NCI-H510A treated with DMSO at 0.1 percent for 48 hours (cell line): Measurements from ENCODE around the gene LRPPRC.

ENCODE experiments used
- DNase-seq: peaks from one replicate; lab custom pipeline; 2025; lab: John Stamatoyannopoulos, UW

Gene LRPPRC

DNA sequence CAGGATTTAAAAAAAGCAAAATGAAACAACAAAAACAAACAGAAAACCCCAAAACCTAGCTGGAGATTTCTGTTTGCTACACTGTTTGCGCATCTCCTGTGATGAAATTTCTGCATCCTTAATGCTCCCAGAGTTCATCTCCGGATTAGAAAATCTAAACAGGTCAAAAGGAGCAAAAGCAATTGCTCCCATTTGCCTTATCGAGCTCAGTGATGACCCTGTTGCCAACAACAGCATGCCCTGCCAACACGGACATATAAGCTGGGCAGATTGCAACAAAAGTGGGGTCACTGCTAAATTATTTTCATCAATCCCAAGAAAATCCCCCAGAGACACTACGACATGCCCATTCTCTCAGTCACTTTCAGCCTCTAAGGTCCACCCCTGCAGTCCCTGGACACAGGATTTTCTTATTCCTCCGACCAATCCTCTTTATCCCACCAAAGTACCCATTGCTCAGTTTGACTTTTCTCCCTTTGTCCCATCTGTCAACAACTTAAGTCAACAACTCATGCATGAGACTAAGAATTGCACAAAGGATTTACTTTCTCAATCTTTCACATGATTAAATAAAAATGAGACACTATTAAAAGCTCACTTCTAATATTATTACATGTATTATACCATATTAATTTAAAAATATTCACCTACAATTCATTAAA lies 89.2 kb downstream of the LRPPRC start:
- DNase-seq = no peak

DNA sequence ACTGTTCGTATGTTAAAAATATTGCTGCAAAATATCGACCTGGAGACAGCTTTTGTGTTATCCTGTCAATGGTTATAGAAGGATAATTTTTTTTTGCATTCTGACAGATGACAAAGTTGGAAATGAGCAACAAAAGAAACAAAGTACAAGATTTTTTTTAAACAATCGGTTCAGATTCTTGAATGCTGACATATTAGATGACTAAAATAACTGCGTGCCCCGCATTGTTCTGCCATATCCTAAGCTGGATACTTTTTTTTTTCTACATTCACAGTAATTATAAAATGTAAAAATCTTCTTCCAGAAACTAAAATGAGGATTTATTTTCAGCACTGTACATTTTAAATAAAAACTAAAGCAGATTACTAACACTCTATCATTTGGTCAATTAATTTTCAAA lies 89.9 kb downstream of the LRPPRC start:
- DNase-seq = no peak

DNA sequence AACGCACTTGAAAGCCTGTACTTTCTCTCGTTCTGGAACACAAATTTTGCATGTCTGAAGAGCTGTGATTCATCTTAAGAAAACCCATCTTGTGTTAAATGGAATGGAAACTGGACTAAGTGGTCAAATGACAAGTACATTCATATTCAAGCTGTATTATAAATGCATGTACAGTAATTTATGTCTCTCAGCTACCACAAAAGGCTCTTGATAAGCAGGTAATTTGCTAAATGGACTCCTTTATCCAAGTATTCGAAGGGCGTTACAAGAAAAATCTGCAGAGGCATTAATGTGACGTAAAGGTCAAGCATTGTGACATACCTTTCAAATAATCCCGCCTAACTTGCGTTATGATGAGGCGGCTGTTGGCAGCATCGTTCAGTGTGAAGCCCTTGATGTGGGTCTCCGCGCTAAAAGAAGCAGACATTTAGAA lies 90.4 kb downstream of the LRPPRC start:
- no peak for DNase-seq

DNA sequence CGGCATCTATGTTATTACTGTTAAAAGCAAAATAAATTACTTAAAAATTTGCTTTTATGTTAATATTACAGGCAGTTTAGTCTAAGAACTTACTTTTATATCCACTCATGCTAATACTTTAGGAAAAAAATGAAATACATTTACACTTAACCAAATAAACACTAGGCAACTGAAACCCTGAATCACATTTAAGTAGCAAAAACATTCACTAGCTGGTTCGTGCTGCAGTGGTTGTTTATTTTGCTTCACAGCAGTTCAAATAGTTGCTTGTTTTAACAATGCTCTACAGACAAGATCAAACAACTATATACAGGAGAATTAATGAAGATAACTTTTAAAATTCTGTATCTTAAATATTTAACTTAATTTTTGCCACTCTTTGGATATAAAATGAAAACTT lies 96.2 kb downstream of the LRPPRC start:
- no peak for DNase-seq

GRCh38 chr2:43898838-43899346 lies 96.9 kb downstream of the LRPPRC start:
- DNase-seq = no peak

- peak; percentile 71 for DNase-seq
Observed at GRCh38 chr2:43898134-43898837, 97.5 kb downstream of the LRPPRC start.

DNA sequence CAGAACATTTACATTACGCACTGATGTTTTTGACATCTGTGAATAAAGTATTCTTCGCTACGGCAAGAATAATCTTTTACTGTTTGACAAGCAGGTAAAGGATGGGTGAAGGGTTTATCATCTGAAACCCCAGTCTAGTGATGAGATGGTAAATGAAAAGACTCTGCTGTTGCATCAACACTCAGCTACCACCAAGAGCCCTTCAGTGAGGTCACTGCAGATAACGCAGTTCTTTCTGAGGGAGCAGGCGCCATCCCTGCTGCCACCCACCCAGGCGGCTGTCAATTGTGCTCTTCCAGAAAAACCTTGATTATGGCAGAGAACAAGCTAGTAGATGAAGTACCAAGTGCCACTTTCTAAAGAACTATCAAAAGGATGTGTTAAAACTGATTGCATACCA lies 98.3 kb downstream of the LRPPRC start:
- DNase-seq = peak; percentile 6

DNA sequence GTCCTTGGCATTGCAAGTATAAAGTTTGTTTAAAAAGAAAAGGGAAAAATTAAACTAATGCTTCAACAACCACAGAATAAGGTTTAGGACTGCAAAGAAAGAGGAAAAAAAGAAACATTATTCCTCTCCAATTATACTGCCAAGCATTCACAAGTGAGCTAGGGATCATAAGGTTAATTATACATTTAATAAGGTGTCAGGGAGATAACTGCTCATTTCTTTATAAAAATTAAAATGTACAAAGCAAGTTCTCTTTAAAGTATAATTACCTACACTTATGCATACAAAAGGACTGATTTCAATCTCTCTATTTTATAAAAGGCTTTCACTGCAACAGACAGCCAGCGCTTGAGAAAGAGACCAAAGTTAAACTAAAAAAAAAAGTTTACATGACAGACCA lies 98.9 kb downstream of the LRPPRC start:
- no peak for DNase-seq

DNA sequence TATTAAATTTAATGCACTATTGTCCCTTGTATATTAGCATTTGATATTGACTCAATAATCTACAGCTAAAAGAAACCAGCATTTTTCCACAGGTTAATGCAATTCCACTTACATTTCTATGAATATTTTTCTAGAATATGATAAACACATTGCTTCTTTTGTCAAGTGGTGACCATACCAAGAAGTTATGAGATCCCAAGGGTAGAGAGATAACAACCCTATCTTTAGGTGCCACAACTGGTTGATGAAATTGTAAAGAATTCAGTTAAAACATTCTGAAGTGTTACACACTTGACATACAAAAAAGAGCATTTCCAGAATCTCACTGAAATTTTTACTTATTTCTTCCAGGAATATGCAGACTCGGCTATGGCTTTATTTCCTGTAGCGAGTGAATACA lies 101.0 kb downstream of the LRPPRC start:
- DNase-seq = no peak

GRCh38 chr2:43890855-43891254 lies 104.9 kb downstream of the LRPPRC start:
- DNase-seq = no peak

GRCh38 chr2:43889416-43889815 lies 106.4 kb downstream of the LRPPRC start:
- DNase-seq = no peak

- DNase-seq = no peak
Observed at GRCh38 chr2:43887176-43887575, 108.6 kb downstream of the LRPPRC start.

- DNase-seq = no peak
Observed at GRCh38 chr2:43885132-43885632, 110.6 kb downstream of the LRPPRC start.

DNA sequence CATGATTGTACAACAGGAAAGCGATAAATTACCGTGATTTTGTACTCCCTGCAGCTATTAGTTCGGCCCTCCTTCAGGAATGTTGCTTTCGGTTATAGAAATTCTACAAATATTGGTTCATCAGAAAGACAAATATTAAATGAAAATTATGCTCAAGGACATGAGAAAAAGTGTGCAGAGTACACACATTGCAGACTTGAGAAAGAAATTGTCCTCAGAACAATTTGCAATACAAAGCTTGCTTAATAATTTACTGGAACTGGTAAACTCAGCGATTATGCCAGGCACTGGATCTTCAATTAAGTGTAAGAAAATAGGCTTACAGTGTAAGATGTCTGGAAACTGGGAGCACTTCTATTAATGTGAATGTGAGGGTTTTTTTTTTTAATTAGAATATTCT lies 111.1 kb downstream of the LRPPRC start:
- DNase-seq = no peak

GRCh38 chr2:43882312-43882711 lies 113.5 kb downstream of the LRPPRC start:
- no peak for DNase-seq

DNA sequence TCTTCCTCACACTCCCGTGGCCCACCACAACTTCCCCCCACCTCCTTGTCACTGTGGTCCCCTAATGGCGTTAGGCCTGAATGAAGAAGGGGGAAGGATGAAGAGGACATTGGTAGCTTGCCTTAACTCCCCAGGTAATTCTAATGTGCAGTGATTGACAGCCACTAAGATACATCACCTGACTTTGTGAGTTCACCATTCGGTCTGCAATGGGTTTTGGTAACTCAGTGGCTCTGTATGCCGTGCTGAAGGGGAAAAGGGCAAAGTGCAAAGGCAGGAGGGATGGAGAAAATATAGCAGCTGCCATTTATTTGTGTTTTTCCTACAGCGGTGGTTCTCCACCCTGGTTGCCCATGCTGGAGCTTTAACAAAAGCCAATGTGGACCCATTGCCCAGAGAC lies 114.8 kb downstream of the LRPPRC start:
- DNase-seq = no peak

DNA sequence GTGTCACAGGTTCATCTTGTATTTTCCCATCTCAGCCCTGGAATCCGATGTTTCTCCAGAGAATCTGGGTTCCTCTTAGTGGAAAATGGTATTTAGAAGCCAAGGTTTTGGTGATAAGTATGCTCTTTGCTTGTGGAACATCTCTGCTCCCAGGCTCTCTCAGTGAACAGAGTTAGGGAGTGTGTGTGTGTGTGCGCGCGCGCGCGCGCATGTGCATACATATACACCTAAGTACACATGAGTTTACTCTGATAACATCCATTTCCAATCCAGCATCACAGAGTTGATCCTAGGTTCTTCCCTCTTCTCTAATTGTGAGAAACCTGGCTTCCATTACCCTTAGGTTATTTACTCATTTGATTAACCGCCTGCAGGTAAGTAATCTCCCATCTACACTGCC lies 115.3 kb downstream of the LRPPRC start:
- DNase-seq = no peak

DNA sequence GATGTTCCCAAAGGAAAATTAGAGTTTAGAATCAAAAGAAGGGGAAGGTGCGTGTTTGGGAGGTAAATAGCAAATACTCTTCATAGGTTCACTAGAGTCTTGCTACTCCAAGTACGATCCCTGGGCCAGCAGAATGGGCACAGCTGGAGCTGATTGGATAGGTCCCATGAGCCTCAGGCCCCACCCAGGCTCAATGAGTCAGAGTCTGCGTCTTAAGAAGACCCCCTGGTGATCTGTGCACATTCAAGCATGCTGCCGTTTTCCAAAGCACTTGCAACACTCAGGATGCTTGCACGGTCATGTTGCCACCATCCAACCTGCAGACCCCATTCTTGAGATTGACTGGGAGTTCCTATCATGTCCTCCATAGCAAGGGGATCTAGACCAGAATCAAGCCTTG lies 116.5 kb downstream of the LRPPRC start:
- no peak for DNase-seq

- peak; percentile 72 for DNase-seq
Observed at GRCh38 chr2:43877782-43878464, 117.9 kb downstream of the LRPPRC start.

DNA sequence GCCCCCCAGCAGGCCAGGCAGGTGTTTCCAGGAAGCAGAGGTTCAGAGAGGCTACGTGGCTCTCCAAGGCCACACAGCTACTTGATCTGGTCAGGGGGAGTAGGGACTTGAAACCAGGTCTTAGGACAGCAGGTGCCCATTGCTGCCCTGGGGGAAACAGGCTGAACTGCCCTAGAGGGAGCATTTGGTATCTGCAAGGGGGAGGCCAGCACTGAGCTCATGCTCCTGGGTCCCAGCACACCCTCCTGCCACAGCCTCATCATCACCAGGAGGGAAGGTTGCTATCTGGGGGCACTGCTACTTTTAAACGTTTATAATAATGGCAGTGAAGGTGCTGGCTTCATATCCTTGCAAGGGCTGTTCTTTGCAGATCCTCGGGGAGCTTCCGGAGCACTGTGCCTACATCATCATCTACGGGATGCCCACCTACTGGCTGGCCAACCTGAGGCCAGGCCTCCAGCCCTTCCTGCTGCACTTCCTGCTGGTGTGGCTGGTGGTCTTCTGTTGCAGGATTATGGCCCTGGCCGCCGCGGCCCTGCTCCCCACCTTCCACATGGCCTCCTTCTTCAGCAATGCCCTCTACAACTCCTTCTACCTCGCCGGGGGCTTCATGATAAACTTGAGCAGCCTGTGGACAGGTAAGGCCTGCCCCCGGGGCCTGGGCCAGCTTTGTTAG lies 120.9 kb downstream of the LRPPRC start:
- DNase-seq = no peak

DNA sequence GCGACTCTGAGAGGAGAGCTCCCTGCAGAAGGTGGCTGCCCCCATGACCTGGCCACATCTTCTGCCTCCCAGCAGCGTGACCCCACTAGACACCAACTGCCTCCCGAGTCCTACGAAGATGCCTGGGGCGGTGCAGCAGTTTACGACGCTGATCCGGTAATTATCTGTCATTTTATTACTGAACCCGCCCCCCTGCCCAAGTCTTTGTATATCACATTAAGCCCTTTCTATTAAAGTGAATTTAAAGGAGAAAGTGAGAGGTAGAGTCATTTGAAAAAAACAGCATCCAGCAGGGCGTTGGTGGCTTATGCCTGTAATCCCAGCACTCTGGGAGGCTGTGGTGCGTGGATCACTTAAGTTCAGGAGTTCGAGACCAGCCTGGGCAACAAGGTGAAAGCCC lies 123.6 kb downstream of the LRPPRC start:
- no peak for DNase-seq

DNA sequence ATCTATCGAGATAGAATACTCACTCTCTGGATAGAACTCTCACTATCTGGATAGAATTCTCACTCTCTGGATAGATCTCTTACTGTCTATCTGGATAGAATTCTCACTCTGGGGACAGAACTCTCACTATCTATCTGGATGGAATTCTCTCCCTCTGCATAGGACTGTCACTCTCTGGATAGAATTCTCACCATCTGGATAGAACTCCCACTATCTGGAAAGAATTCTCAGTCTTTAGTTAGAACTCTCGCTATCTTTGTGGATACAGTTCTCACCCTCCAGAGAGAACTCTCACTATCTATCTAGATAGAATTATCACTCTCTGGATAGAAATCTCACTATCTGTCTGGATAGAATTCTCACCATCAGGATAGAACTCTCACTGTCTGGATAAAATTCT lies 140.5 kb downstream of the LRPPRC start:
- no peak for DNase-seq
